GM19351 (cell line): Measurements from ENCODE around the gene ENTPD6.
"Not testable (repeated sequence)": the region's sequence is repeated elsewhere in the genome, so short reads cannot be mapped to it uniquely, and the experiment has no call there.

Source experiments
- ATAC-seq: cut with Tn5 transposase; IDR thresholded peaks from one replicate; pipeline ENCODE4 v1.9.1; 2021; ENCODE audit warnings: mild to moderate bottlenecking, moderate library complexity; ENCODE audit not compliant: unreplicated experiment

ENTPD6 gene

DNA sequence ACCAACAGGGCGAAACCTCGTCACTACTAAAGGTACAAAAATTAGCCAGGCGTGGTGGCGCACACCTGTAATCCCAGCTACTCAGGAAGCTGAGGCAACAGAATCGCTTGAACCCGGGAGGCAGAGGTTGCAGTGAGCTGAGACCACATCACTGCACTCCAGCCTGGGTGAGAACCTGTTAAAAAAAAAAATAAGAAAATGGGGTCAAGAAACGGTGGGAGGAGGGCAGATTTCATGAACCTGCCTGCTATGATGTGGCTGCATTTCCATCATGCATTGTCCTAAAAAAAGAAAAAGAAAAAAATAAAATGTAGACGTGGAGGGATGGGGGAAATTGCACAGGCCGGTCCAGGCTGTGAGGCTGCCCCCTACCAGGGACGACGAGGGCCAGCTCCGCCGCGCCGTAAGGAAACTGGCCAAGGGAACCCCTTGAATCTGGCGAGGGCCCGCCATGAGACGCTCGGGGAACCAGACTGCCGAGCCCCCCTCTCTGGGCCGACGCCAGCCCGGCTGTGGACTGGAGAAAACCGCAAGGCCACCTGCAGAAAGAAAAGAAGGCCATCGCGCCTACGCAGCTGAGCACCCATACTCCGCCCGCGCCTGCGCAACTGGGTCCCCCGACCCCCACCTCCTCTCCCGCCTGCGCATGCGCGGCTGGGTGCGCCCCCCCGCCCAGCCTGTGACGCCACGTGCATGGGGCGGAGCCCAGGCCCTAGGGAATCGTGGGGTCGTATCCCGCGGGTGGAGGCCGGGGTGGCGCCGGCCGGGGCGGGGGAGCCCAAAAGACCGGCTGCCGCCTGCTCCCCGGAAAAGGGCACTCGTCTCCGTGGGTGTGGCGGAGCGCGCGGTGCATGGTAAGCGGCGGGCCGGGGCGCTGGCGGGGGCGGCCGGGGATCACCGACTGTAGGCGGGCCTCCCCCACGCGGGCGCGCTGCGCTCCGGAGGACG, at the start of gene ENTPD6:
ENTPD6 (plus strand) TSS at position 699 of the 948 bp plus-strand sequence. CDS start 10,825 bp downstream, outside the sequence.
- peak; percentile 73 for ATAC-seq

DNA sequence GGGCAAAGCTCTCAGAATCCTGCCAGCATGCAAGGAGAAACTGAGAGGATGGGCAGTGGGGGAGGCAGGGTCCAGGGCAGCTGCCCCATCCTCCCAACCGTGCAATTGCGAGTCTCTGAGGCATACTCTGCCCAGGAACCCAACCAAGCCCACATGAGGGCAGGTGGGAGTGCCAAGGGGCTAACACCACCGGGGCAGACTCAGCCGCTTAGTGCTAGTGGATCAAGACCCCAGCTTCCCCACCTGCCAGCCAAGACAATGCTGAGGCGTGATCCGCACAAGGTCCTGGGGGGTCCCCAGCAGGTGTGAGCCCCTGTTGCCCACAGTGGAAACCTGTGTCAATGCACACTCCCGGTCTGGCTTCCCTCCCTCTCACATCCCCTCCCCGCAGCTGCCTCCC, 48.5 kb upstream of the ENTPD6 start:
- ATAC-seq: no peak

DNA sequence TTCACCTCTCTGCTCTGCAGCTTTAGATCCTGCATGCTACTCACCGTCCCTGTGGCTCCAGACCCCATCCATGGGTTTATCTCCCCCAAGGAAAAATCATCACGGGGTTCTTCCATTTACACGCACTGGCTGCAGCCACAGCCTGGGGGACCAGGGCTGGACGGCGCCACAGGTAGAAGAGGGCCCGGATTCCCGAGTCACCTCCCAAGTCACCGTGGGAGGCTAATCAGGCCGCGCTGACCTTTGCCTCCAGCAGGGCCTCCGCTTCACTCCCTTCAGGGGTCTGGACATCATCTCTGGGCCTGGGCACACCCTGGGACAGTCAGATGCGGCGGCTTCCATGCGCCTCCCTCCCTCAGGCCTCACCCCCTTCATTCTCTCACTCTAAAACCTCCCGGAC, 47.8 kb upstream of the ENTPD6 start:
- ATAC-seq: no peak

DNA sequence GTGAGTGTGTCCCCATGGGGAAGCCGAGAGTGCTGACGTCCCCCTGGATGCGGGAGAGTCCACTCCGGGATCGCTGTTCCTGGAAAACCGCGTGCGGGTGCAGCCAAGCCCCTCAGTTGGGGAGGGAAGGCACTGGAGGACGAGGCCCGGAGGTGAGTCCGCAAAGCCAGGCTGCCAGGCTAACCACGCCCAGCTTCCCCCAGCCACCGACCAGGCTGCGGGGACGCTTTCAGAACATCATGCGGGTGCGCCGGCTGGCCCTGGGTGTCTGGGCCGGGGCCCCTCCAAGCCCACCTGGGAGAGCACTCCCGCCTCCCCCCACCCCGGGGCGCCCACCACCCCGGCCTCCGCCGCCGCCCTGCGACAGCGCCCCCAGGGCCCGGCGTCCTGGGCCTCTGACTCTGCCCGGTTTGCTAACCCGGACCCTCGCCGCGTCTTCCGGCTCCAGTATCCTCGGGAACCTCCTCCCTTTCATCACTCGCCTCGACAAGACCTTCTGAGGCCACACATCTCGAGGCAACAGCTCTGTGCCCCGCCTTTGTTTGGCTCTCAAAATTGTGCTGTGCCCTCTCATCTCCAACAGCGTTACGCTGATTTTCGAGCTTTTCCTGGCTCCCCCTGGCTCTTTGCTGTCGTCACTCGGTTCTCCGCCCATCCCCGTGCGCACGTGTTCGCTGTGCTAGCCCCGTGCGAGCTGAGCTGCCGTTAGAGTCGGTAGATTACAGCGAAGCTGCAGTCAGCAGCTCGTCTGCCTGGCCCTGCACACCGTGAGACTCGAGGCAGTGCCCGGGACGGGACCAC, 47.1 kb upstream of the ENTPD6 start:
- peak; percentile 51 for ATAC-seq

DNA sequence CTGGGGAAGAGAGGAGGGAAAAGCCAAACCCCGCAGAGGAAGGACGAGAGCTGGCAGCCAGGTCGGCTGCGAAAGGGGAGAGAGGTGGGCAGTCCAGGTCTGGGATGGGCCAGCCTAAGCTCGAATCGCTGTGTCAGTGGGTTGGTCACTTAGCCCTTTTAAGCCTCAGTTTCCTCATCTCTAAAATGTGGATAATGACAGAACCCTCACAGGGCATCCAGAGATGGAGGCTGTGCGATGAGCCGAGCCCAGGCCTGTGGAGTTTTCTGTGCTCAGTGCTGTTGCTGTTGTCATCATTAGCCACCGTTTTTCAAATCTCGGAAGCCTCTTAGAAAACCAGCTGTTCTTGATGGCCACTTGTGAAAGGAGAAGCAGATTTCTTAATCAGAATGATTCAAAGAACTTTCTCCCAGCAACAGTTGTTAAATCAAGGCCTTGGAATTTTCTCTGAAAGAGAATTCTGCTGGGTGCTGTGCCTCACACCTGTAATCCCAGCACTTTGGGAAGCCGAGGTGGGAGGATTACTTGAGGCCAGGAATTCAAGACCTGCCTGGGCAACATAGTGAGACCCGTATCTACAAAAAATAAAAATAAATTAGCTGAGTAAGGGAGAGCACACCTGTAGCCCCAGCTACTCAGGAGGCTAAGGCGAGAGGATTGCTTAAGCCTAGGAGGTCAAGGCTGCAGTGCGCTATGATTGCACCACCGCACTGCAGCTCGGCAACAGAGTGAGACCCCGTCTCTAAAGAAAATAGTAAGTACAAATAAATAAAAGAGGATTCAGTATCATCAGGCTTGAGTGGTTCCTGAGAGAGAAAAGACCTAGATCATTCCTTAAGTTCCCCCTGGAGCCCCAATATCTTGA, 46.3 kb upstream of the ENTPD6 start:
- ATAC-seq: no peak

DNA sequence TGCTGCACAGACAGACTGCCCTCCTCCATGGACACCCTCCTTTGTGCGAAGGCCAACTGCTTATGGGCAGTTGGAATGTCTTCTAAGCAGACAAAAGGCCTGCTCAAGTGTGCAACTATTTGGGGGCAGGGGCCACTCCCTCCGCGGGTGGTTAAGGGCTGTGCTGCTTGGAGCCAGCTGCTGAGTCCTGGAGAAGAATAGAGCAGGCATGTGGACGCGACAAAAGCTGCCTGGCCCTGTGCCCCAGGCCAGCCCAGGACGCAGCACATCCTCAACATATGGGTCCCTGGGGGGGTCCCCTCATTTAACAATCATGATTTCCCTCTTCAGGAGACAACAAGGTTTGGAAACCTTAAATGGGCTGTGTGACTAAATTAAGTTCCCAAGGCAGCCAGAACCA, 45.5 kb upstream of the ENTPD6 start:
- no peak for ATAC-seq

DNA sequence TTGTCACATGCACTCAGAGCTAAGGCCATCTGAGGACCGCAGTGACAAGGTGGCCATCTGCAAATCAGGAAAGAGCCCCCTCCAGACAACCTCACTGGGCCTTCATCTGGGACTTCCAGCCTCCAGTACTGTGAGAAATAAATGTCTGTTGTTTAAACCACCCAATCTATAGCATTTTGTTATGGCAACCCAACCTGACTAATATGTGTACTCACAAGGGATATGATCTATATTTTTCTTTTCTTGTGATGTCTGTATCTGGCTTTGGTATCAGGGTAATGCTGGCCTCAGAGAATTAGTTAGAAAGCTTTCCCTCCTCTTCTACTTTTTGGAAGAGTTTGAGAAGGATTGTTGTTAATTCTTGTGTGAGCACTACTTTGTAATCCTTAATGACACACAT, 37.5 kb upstream of the ENTPD6 start:
- ATAC-seq: no peak

DNA sequence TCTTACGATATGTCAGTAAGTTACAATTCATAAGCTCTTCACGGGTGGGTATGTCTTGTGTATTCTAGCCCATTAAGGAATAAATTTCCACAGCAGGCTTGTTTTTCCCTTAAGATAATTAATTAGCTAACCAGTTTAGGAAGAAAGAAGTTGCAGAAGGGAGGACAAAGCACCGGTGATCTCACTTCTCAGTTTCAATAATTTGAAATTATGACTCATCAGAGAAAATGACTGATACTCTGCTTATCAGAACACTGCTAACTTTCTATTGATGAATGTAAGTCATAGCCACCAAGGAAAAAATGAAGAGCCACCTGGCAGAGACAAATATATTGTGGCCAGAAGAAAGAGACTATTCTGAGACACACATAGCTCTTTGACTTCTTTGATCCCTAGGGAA, 35.0 kb upstream of the ENTPD6 start:
- ATAC-seq: peak; percentile 93

DNA sequence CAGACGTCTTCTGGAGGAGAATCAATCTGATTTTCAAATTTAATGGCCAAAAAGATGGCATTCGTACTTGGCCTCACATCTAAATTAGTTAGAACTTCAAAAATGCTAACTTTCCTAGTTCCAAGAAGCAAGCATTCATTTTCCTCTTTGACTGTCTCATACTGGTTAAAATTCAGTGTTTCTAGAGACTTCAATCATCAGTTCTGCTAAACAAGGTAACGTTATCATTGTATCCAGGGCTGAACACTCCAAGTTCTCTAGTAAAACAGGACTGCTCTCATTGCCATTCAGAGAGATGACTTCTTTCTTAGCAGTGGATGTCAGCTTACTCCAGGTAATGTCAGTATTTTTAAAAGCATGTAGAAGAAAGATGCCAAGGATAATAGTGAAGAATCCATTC, 34.6 kb upstream of the ENTPD6 start:
- peak; percentile 8 for ATAC-seq

DNA sequence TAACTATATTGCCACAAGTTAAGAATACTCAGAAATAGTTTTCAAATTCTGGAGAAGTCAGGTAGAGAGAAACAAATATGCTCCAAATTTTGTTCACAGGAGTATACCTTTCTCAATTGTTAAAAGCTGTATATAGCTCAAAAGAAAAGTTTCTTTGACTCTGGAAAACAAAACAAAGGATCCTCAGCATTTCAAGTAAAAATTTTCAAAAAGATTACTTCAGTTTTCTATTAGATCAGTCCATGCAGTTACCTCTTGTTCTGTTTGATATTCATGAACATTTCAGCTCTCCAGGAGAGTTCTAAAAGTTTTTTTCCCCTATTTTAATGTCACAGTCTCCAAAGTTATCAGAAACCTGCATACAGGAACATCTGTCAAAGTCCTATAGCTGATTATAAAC, 30.4 kb upstream of the ENTPD6 start:
- ATAC-seq: no peak

DNA sequence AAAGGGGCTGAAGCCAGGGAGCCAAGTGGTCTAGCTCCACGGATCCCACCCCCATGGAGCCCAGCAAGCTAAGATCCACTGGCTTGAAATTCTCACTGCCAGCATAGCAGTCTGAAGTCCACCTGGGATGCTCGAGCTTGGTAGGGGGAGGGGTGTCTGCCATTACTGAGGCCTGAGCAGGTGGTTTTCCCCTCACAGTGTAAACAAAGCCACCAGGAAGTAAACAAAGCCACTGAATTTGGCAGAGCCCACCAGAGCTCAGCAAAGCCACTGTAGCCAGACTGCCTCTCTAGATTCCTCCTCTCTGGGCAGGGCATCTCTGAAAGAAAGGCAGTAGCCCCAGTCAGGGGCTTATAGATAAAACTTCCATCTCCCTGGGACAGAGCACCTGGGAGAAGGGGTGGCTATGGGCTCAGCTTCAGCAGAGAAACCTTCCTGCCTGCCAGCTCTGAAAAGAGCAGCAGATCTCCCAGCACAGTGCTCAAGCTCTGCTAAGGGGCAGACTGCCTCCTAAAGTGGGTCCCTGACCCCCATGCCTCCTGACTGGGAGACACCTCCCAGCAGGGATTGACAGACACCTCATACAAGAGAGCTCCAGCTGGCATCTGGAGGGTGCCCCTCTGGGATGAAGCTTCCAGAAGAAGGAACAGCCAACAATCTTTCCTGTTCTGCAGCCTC, 29.3 kb upstream of the ENTPD6 start:
- not testable (repeated sequence) for ATAC-seq

DNA sequence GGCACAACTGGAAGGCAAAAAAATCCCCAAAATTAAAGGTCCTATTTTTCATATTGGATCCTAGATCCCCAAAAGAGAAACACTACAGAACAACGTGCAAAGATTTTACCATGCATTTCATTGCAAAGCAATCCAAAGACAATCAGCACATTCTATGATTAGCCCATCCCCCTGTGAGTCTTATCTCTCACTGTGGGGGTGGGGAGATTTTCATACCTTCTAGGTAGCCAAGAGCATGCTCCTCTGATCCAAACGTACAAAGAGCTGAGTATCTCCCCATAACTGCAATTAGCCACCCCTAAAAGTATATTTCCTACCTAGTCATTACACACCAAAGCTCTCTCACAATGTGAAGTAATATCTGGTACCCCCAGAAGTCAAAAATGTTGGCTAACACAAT, 22.2 kb upstream of the ENTPD6 start:
- no peak for ATAC-seq

DNA sequence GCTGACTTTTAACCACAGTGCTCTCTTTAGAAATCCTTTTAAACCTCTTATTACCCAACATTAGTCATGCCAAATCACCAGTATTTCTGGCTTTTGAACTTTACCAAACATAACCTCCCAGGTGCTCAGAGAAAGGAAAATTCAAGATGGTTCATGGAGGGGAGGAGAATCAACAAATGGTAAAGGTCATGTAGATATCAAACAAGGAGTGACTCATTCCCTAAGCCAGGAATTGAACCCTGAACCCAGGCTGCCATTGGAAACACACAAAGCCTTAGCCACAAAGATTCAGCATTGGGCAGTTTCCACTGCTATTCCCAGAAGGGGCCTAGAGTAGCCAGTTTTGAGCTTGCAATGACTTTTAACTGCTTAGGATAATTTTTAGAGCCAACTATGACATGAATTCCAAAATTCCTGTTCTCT, 21.6 kb upstream of the ENTPD6 start:
- no peak for ATAC-seq

DNA sequence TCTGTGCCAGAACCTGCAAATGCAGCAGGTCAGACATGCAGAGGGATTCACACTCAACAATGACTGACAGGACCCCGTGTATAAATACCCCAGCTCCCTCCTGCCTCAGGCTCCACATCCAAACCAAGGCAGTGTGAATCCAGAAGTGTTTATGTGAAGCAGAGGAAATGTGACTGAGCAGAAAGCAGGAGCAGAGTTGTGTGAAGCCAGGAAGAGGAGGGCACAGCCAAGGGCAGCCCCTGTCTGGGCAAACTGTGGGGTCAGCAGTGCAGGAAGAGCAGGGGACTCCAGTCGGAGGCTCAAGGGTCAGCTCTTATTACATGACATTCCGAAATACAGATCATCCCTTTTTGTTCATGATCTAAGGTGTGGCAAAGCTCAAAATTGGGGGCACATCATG, 19.3 kb upstream of the ENTPD6 start:
- ATAC-seq: no peak

DNA sequence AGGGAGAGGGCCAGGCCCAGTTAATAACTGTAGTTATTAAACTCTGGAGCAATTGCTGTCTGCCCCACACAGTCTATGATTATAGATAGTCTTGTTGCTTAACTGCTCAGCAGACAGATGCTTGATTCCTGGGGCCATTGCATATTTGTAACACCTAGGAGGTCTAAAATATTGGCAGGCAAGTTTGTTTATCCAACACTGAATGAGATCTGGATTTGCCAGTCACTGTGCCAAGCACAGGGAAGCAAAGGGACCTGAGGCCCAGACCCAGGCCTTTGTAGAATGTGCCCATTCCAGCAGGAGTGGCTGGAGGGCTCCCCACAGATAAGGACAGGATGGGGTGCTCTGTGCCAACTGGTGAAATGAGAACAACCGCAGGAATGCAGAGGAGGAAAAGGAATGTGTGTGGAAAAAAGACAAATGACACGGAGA, 17.6 kb upstream of the ENTPD6 start:
- no peak for ATAC-seq

DNA sequence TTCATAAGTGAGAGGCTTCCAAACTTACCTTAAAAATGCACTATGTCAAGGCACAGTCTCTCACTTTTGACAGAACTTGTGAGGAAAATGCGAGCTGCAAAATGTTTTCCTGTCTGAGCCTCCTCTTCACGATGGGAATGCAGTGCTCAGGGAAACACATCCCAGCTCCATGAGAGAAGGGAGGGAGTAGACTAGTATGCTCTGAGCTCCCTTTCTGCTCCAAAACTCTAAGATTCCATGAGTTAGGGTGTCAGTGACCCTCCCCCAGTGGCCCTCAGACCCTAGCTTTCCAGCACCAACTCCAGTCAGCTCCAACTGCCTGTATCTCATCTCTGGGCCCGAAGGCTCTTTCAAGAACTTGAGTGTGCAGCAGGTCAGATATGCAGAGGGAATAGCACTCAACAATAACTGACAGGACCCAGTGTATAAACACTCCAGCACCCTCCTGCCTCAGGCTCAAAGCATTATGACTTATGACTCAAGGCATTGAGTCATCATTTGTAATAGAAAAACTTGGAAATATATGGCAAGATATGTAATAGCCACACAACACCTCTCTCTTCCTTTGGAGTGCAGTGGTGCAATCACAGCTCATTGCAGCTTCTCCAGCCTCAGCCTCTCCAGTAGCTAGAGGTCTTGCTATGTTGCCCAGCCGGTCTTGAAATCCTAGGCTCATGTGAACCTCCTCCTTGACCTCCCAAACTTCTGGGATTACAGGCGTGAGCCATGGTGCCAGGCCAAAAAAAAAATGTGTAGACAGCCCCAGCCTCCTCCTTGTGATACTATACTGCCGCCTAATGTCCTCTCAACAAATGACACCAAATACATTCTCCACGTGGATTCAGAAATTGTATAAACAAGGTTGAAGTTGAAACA, 16.7 kb upstream of the ENTPD6 start:
- peak; percentile 73 for ATAC-seq

DNA sequence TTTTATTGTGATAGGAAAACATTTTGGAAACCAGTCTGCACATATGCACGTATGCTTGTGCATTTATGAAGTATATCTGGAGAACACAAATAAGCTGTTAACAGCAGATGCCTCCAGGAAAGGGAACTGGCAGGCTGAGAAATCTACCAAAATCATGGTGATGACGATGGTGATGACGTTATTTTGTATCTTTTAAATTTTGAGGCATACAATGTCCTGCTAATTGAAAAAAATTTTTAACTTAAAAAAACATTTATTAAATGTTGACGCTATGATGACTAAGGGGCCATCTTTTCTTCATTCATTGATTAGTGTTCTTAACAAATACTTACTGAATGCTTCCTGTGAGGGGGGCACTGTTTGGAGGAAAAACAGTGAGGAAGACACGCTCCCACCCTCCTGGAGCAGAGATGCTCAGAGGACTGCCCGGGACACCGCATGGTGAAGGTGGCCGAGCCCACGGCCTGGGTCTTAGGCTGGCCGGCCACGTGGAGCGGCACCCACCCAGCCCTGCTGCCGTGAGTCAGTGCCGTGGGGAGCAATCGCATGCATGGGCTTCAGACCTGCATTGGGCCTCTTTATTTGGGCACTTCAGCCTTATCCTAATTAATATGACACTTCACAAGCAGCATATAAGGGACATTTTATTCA, 15.9 kb upstream of the ENTPD6 start:
- ATAC-seq: no peak

DNA sequence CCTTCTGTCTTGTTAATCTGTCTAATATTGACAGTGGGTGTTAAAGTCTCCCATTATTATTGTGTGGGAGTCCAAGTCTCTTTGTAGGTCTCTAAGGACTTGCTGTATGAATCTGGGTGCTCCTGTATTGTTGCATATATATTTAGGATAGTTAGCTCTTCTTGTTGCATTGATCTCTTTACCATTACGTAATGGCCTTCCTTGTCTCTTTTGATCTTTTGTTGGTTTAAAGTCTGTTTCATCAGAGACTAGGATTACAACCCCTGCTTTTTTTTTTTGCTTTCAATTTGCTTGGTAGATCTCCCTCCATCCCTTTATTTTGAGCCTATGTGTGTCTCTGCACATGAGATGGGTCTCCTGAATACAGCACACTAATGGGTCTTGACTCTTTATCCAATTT, 11.1 kb upstream of the ENTPD6 start:
- ATAC-seq: not testable (repeated sequence)

DNA sequence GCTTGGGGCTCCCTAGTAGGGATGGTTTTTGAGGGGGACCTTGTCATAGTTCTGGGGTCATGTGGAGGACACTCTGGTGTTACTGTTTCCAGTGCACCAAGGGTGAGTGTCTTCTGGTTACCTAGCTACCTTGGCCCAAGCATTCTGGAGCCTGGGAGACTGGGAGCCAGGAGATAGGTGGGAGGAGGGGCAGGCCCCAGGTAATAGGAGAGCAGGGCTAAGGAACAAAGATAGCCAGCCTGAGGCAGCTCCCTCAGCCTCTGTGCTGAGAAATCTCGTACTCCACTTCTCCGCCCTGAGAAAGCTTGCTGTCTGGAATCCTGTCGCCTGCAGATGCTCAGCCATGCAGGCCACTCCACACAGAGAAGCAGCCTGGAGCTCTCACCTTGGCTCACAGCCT, 8.3 kb upstream of the ENTPD6 start:
- no peak for ATAC-seq
